ENCODE data around the gene SAMD4A. TPM values are rescaled to one million over a fixed set of nuclear protein-coding genes. Genes with fewer than 3 reads are reported as not detected.
"Not testable (repeated sequence)": the region's sequence is repeated elsewhere in the genome, so short reads cannot be mapped to it uniquely, and the experiment has no call there.

SAMD4A gene
- total and polyA plus RNA-seq, 10 donors: 2.3 to 31.0 (median 21.2) TPM

DNA sequence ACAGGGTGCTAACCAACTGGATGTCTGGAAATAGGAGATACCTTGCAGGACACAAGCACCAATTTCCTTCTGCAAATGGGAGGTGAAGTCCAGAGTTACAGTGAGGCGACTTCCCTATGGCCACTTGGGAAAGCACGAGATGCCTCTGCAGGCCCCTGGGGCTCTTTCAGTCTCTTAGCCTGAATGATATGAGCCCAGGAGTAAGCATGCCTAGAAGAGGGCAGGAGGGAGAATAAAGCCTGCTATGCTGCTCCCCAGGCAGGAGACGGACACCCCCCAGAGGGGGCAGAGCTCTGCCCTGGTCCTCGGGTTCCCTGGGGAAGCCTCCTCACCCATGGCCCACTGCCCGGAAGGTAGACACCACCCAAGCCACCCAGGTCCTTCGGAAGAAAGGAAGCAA lies 230.6 kb downstream of the SAMD4A start:
- no peak overlapping the region for H3K27ac ChIP-seq
- no peak for TF ChIP-seq POLR2AphosphoS5 (IDR thresholded peaks at IDR 0.05)
- TF ChIP-seq, protein P1, sequence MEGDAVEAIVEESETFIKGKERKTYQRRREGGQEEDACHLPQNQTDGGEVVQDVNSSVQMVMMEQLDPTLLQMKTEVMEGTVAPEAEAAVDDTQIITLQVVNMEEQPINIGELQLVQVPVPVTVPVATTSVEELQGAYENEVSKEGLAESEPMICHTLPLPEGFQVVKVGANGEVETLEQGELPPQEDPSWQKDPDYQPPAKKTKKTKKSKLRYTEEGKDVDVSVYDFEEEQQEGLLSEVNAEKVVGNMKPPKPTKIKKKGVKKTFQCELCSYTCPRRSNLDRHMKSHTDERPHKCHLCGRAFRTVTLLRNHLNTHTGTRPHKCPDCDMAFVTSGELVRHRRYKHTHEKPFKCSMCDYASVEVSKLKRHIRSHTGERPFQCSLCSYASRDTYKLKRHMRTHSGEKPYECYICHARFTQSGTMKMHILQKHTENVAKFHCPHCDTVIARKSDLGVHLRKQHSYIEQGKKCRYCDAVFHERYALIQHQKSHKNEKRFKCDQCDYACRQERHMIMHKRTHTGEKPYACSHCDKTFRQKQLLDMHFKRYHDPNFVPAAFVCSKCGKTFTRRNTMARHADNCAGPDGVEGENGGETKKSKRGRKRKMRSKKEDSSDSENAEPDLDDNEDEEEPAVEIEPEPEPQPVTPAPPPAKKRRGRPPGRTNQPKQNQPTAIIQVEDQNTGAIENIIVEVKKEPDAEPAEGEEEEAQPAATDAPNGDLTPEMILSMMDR (IDR thresholded peaks at IDR 0.05 in 8 of 11, conservative IDR thresholded peaks at IDR 0.05 in 3 of 11): no peak
- no peak for TF ChIP-seq POLR2A (IDR thresholded peaks at IDR 0.05)
- no peaks in the 10 kb centered on the region for H3K36me3 ChIP-seq
- H3K27me3 ChIP-seq (replicated peaks in 1 of 7): no peaks in the 10 kb centered on the region
- no peak overlapping the region for H3K4me3 ChIP-seq
- H3K4me1 ChIP-seq: no peaks in the 10 kb centered on the region
- 78 to 93% (median 85%) methylated on average over 4 to 6 of the region's 6 CpGs for WGBS, 5 donors
- DNase-seq: no peak
- intact Hi-C loops (cut with DNase I; ENCODE audit: low total_unique reads): no loop called here
- H3K9me3 ChIP-seq: peaks cover 0 to 13% (median 10%) of the 10 kb centered on the region in 8 donors

DNA sequence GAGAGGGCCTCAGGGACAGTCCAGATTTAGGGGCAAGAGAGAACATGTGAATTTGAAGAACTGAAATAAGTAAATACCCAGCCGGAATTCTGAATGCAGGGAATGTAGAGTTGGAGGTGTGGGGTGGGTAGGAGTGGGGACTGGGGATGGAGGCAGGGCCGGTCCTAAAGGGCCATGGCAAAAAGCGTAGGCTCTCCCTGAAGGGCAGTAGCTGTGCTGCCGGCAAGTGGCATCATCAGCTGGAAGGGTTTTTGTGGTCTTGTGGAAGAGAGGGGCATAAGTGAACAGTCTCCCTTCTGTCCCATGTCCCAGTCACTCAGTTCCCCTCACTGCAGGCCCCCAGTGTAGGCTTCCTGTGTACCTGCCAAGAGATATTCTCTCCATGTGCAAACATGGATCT lies 231.1 kb downstream of the SAMD4A start:
- Histone ChIP-seq H3K36me3 (no peaks in the 10 kb centered on the region), H3K27ac (no peak overlapping the region), H3K4me3 (no peak overlapping the region), H3K4me1 (no peaks in the 10 kb centered on the region), H3K9me3 (peaks cover 0 to 13% (median 10%) of the 10 kb centered on the region in 8 donors), H3K27me3 (replicated peaks in 1 of 7) (no peaks in the 10 kb centered on the region)
- no peak for DNase-seq
- TF ChIP-seq POLR2AphosphoS5 (IDR thresholded peaks at IDR 0.05) (no peak), POLR2A (IDR thresholded peaks at IDR 0.05) (no peak)
- TF ChIP-seq, protein P1 (IDR thresholded peaks at IDR 0.05 in 8 of 11, conservative IDR thresholded peaks at IDR 0.05 in 3 of 11): no peak
- WGBS, 5 donors: 46 to 68% (median 64%) methylated on average over 4 of the region's 4 CpGs
- intact Hi-C loops (cut with DNase I; ENCODE audit: low total_unique reads): no loop called here

DNA sequence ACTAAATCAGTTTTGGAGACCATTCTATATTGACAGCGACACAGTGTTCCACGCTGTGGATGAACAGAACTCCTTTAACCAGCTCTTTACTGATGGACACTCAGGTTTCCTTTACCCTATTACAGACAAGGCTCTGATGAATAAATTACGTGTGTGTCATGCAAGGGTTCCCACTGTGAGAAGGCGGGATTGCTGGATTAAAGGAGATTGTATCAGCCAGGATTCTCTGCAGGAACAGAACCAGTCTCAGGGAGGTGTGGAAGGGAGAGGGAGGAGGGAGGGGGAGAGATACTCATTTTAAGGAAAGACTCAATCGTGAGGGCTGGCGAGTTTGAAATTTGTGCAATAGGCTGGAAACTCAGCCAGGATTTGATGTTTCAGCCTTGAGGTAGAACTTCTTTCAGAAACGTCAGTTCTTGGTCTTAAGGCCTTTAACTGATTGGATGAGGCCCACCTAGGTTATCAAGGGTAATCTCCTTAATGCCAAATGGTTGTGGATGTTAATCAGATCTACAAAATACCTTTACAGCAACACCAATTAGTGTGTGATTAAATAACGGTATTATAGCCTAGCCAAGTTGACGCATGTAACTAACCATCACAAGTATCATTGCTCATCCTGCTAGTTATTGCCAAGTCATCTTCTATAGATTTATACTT lies 231.7 kb downstream of the SAMD4A start:
- H3K36me3 ChIP-seq: no peaks in the 10 kb centered on the region
- H3K27ac ChIP-seq: no peak overlapping the region
- WGBS, 5 donors: 86 to 92% (median 88%) methylated on average over 9 of the region's 9 CpGs
- peaks cover 0 to 13% (median 10%) of the 10 kb centered on the region in 8 donors for H3K9me3 ChIP-seq
- intact Hi-C loops (cut with DNase I; ENCODE audit: low total_unique reads): no loop called here
- TF ChIP-seq POLR2A (IDR thresholded peaks at IDR 0.05) (no peak), POLR2AphosphoS5 (IDR thresholded peaks at IDR 0.05) (no peak)
- TF ChIP-seq, protein P1 (IDR thresholded peaks at IDR 0.05 in 8 of 11, conservative IDR thresholded peaks at IDR 0.05 in 3 of 11): no peak
- no peaks in the 10 kb centered on the region for H3K4me1 ChIP-seq
- no peak for DNase-seq
- H3K4me3 ChIP-seq: no peak overlapping the region
- no peaks in the 10 kb centered on the region for H3K27me3 ChIP-seq (replicated peaks in 1 of 7)

- WGBS, 5 donors: 93 to 99% (median 96%) methylated on average over 2 of the region's 2 CpGs
- DNase-seq; H3K36me3 ChIP-seq; H3K9me3 ChIP-seq; H3K27me3 ChIP-seq (replicated peaks in 1 of 7); intact Hi-C loops (cut with DNase I; ENCODE audit: low total_unique reads); H3K4me3 ChIP-seq; H3K27ac ChIP-seq: not testable (repeated sequence)
- peaks cover 3 to 11% (median 6%) of the 10 kb centered on the region in 6 donors for H3K4me1 ChIP-seq
Measured at GRCh38 chr14:54801482-54801881, 234.6 kb downstream of the SAMD4A start.
